Transverse colon (tissue), 4 donors: ENCODE data around the gene HOXA6. TPM values are rescaled to one million over a fixed set of nuclear protein-coding genes. Genes with fewer than 3 reads are reported as not detected.

ENCODE experiments used
- DNase-seq: peaks from one replicate; pipeline ENCODE4 v3.0.0-alpha.2; 2019
- H3K27ac ChIP-seq, 4 donors: fragments of 200-600 bp; sonication (generic); 2 replicates each; pipeline ENCODE4 v1.5.1; 2016 to 2018; ENCODE audit warnings: inconsistent platforms in 4 of 4
- H3K27me3 ChIP-seq: fragments of 200-600 bp; sonication (generic); 2 replicates; pipeline ENCODE4 v1.5.1; 2017; ENCODE audit warnings: inconsistent platforms
- H3K36me3 ChIP-seq, 4 donors: fragments of 200-600 bp; sonication (generic); 2 replicates each; pipeline ENCODE4 v1.5.1; 2017 to 2019; ENCODE audit warnings: inconsistent platforms in 4 of 4
- H3K4me1 ChIP-seq, 4 donors: fragments of 200-600 bp; sonication (generic); 2 replicates each; pipeline ENCODE4 v1.5.1; 2017 to 2020; ENCODE audit warnings: inconsistent platforms in 4 of 4
- H3K4me3 ChIP-seq, 4 donors: fragments of 200-600 bp; sonication (generic); 1 replicate in 1 of 4; 2 replicates in 3 of 4; pipeline versions ENCODE4 v1.5.1 to v1.6.1; 2017 to 2019; ENCODE audit warnings: inconsistent platforms in 4 of 4
- H3K9me3 ChIP-seq, 2 donors: fragments of 200-600 bp; sonication (generic); 2 replicates each; pipeline ENCODE4 v1.5.1; 2017 to 2019; ENCODE audit warnings: inconsistent platforms in 2 of 2
- CTCF ChIP-seq, 5 experiments: fragments of 200-600 bp in 3 of 5; fragments of 450-650 bp in 2 of 5; sonication (generic) in 3 of 5; IDR thresholded peaks; 1 replicate in 2 of 5; 2 replicates in 3 of 5; pipeline ENCODE4 v1.5.1; 2016 to 2017; ENCODE audit warnings: antibody characterized with exemption in 5 of 5, inconsistent platforms in 3 of 5, mild to moderate bottlenecking in 2 of 5, moderate library complexity in 1 of 5
- EP300 ChIP-seq: sonication (generic); formaldehyde crosslinking; IDR thresholded peaks from one replicate; pipeline ENCODE4 v1.6.1; 2017; ENCODE audit warnings: antibody characterized with exemption, low read depth
- POLR2A ChIP-seq: fragments of 450-650 bp; IDR thresholded peaks from one replicate; pipeline ENCODE4 v1.6.1; 2016; ENCODE audit warnings: antibody characterized with exemption, mild to moderate bottlenecking, moderate library complexity
- POLR2AphosphoS5 ChIP-seq, 3 donors: sonication (generic); formaldehyde crosslinking; IDR thresholded peaks; one replicate each; pipeline ENCODE4 v1.6.1; 2016; ENCODE audit warnings: antibody characterized with exemption in 3 of 3
- WGBS, 2 donors: methylation state at CpG; one replicate each; pipeline ENCODE4 v1.1.5; 2018; ENCODE audit warnings: low coverage in 1 of 2; 5-methylcytosine and 5-hydroxymethylcytosine counted together
- in situ Hi-C, 4 donors: fragments of 200-750 bp; cut with MboI; loops; one replicate each; pipeline versions ENCODE4 v1.15.0 to v1.15.1; 2017; ENCODE audit warnings: low sequenced_read_pairs in 3 of 4, low pct_ligation_motif_present in 1 of 4, low pct_unique_long_range_greater_than_20kb in 1 of 4
- intact Hi-C: fragments of 100-400 bp; cut with DNase I; formaldehyde crosslinking; loops from one replicate; pipeline ENCODE4 v1.15.1; 2023; ENCODE audit warnings: low total_unique reads
- total RNA-seq, 4 donors: library from RNA; depleted of rRNA; stranded (reverse); fragments of >200 nt; gene quantifications; one replicate each; pipeline ENCODE4 v1.1.0, GENCODE V29; 2016

The HOXA6 gene
- total RNA-seq, 4 donors from 2014 or later = 12.9 to 27.8 (median 17.3) TPM

GRCh38 chr7:27185854-27186667 lies 38.5 kb upstream of the HOXA6 start:
- Histone ChIP-seq H3K36me3 (no peaks in the 10 kb centered on the region), H3K9me3 (no peaks in the 10 kb centered on the region), H3K4me1 (peaks cover 29 to 73% (median 59%) of the 10 kb centered on the region in 4 donors), H3K27ac (peak overlapping the region; percentile 95 to 99 (median 98)), H3K4me3 (peak overlapping the region; percentile 56 to 79 (median 70)), H3K27me3 (peaks cover 66% of the 10 kb centered on the region)
- peak; percentile 20 for DNase-seq
- TF ChIP-seq POLR2A (peak; percentile 6), EP300 (no peak)
- in situ Hi-C loops (loop anchor here in 3 of 4 donors (10.0 to 25.0 kb wide), 2 partner anchors 1324 to 1331 kb away; no protein-coding TSS in a partner anchor), intact Hi-C loops (loop anchor here (5.0 kb wide), 1 partner anchor 831 kb away; no protein-coding TSS in a partner anchor)
- WGBS, 2 donors = 6 to 7% methylated on average over 11 to 24 of the region's 24 CpGs

- Histone ChIP-seq H3K27me3 (peaks cover 64% of the 10 kb centered on the region), H3K4me1 (peaks cover 29 to 73% (median 59%) of the 10 kb centered on the region in 4 donors)
- in situ Hi-C loops = loop anchor here in 3 of 4 donors (10.0 to 25.0 kb wide), 2 partner anchors 1323 to 1330 kb away; no protein-coding TSS in a partner anchor
These were observed 37.7 kb upstream of the HOXA6 start, which contains the start of gene HOXA11 for GRCh38 chr7:27185013-27185853. HOXA11 (minus strand) TSS chr7:27185232; CDS start chr7:27185144, 88 bp downstream.

GRCh38 chr7:27184337-27185012 lies 36.9 kb upstream of the HOXA6 start:
- Histone ChIP-seq H3K4me3 (peak overlapping the region; percentile 56 to 79 (median 70)), H3K27me3 (peaks cover 61% of the 10 kb centered on the region), H3K9me3 (no peaks in the 10 kb centered on the region), H3K4me1 (peaks cover 22 to 67% (median 54%) of the 10 kb centered on the region in 4 donors), H3K27ac (peak overlapping the region; percentile 95 to 99 (median 98)), H3K36me3 (no peaks in the 10 kb centered on the region)
- in situ Hi-C loops (loop anchor here in 3 of 4 donors (10.0 to 25.0 kb wide), 2 partner anchors 1322 to 1330 kb away; no protein-coding TSS in a partner anchor), intact Hi-C loops (loop anchor here (5.0 kb wide), 1 partner anchor 833 kb away; no protein-coding TSS in a partner anchor)
- TF ChIP-seq EP300 (no peak), POLR2A (peak; percentile 72), POLR2AphosphoS5 (IDR thresholded peaks at IDR 0.05) (peak; percentile 29 to 92 (median 61)), CTCF (IDR thresholded peaks at IDR 0.05) (no peak)
- WGBS, 2 donors = 3% methylated on average over 36 of the region's 72 CpGs; no CpG with 5 or more reads in 1 of the 2 donors
- DNase-seq = peak; percentile 67

More at GRCh38 chr7:27185013-27185853, 37.7 kb upstream of the HOXA6 start, which contains the start of gene HOXA11:
- Histone ChIP-seq H3K4me3 (peak within 1 kb of the TSS; percentile 56 to 79 (median 70)), H3K9me3 (no peaks in the 10 kb centered on the region), H3K36me3 (no peaks in the 10 kb centered on the region), H3K27ac (peak within 1 kb of the TSS; percentile 95 to 99 (median 98))
- 7 to 8% methylated on average over 11 to 42 of the region's 43 CpGs for WGBS, 2 donors
- DNase-seq = peak; percentile 83
- intact Hi-C loops = loop anchor here (5.0 kb wide), 1 partner anchor 832 kb away; no protein-coding TSS in a partner anchor
- peak; percentile 96 for TF ChIP-seq POLR2A
- no peak for TF ChIP-seq EP300
- no peak for TF ChIP-seq CTCF (IDR thresholded peaks at IDR 0.05)
- TF ChIP-seq POLR2AphosphoS5 (IDR thresholded peaks at IDR 0.05) = peak; percentile 93 to 98 (median 96)
